SK-N-MC (cell line): ENCODE results near the gene SMYD1.

Experiments used
- EZH2 ChIP-seq: fragments of 200-600 bp; sonication (generic); IDR thresholded peaks from one replicate; pipeline ENCODE4 v1.6.1; 2017; ENCODE audit warnings: antibody characterized with exemption
- POLR2AphosphoS5 ChIP-seq: IDR thresholded peaks from 2 replicates; pipeline ENCODE4 v1.6.1; 2012; ENCODE audit warnings: mild to moderate bottlenecking, low read depth, low read length, borderline replicate concordance

GRCh38 chr2:88024509-88024908, 43.1 kb upstream of the SMYD1 start:
- TF ChIP-seq EZH2 (no peak), POLR2AphosphoS5 (no peak)
